T-helper 9 cell (primary cell): ENCODE data around the gene MINAR1.
"Not testable (repeated sequence)": the region's sequence is repeated elsewhere in the genome, so short reads cannot be mapped to it uniquely, and the experiment has no call there.

ENCODE experiments used
- DNase-seq: peaks from one replicate; pipeline ENCODE4 v3.0.0-alpha.2; 2020
- total RNA-seq, 2 donors: gene quantifications; one replicate each; lab custom pipeline; 2026; lab: John Stamatoyannopoulos, UW

Gene MINAR1, protein sequence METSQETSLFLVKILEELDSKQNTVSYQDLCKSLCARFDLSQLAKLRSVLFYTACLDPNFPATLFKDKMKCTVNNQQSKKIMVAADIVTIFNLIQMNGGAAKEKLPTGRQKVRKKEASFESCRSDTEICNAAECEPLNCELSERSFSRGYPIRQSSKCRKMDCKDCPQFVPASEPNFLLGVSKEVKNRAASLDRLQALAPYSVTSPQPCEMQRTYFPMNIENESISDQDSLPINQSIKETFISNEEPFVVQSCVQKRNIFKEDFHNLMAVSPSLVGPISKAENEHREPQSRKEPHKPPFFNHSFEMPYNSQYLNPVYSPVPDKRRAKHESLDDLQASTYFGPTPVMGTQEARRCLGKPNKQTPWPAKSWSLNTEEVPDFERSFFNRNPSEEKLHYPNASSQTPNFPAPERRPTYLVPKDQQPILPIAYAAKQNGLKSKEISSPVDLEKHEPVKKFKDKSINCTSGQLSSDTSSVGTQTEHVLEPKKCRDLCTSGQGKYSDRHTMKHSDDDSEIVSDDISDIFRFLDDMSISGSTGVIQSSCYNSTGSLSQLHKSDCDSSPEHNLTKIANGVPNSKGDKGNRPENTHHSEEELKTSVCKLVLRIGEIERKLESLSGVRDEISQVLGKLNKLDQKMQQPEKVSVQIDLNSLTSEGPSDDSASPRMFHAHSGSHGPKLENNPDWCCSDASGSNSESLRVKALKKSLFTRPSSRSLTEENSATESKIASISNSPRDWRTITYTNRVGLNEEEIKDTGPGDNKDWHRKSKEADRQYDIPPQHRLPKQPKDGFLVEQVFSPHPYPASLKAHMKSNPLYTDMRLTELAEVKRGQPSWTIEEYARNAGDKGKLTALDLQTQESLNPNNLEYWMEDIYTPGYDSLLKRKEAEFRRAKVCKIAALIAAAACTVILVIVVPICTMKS
- total RNA-seq: 0.24 to 2.1 reads per million in 2 donors

DNA sequence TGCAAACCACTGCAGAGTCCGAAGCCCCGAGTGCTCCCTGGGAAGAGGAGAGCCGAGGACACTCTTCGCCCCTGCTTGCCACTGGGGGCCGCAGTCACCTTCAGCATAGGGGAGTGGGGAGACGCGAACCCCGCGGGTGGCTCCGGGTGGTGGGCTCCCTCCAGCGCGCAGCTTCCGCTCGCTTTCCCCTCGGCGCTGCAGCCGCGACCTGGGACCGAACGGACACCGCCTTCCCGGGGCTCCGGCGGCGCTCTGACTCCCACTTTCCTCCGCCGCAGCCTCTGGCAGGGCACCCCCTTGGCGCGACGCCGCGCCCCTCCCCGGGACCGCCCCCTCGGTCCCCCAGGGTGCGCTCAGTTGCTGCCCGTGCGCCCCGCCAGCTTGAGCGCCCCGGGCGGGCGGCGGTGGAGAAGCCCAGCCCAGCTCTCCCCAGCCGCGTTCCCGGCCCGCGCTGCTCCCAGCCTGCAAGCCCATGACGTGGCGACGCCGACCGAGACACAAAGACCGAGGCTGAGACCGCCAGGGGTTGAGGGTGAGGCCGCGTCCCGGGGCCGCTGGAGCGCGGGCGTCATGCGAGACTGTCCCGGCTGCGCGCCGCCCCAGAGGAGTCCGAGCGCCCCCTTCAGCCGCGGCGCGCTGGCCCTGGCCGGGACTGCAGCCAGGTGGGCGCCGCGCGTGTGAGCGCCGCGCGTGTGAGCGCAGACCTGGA is at the start of gene MINAR1:
Gene MINAR1, plus strand, starts transcription at position 701 of the 709 bp plus-strand sequence. CDS start 23,812 bp downstream, outside the sequence.
- no peak for DNase-seq

DNA sequence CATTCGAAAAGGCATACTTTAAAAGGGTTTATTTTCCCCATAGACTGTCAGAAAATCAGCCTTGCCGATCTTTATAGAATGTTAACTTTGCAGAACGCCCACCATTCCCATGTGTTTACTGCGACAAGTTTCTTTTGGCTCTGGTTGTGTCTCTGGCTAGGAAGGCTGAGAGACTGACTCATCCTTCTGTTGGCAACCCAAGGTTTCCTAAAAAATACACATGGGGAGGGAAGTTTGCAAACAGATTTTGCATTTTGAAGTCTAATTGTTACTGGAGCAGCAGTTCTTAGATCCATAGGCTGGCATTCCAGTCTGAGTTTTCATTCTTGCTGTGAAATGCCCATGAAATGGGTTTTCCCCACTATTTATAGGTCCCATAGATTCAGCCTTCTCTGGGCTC is 37.9 kb upstream of the MINAR1 start:
- DNase-seq: no peak

DNA sequence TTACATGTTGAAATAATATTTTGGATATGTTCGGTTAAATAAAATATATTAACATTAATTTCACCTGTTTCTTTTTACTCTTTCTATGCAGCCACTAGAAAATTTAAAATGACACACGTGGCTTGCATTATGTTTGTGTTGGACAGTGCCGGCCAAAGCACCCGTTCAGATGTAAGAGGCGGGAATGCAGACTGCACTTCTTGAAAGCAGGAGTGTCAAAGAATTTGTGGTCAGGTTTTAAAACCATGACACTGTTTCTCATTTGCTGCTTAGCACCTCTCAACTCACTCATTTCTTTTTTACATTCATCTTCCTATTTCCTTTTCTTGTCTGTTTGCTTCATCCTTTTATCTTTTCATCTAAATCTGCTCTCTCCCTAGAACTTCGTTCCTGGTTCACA is 35.3 kb upstream of the MINAR1 start:
- DNase-seq: no peak

DNA sequence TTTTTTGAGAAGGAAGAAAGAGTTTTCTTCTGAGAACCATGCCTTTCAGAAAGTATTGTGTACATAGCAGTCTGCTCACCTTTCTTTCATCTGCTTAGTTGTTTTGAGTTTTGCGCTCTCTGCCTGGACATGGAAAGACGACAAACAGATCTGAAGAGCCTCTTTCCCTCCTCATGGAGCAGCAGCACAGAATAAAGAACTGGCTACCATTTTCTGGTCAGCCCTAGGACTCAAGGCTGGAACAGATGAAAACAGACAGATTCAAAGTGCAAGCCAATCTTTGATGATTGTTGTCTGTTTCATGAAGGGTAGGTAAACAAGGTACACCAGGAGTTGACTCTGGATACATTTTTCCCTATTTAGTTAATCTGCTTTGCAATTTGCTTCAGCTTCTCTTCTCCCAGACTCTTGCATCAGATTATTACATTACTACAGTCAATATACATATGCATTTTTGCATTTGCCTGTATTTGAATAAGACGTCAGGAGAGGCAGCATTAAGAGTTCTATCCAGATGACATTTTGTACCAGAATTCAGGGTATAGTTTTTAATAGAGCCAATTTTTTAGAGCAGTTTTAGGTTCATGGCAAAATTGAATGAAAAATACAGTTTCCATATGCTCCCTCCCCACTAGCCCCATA is 34.7 kb upstream of the MINAR1 start:
- DNase-seq: no peak

DNA sequence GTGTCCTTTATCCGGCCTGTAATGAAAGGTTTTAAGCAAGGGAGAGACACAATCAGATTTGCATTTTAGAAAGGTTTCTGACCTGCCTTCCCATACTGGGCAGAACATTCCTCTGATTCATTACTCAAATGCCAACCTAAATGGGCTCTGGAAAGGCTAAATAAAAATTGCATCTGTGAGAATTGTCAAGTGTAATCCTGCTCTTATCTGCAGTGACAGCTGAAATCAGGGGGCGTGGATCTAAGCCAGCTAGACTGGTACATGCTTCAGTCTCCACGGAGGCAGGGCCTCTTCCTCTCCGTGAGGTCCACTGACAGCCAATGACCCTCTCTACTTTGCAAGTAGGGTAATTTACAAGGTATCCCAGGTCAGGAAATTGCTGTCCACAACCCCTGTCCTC is 32.5 kb upstream of the MINAR1 start:
- no peak for DNase-seq

DNA sequence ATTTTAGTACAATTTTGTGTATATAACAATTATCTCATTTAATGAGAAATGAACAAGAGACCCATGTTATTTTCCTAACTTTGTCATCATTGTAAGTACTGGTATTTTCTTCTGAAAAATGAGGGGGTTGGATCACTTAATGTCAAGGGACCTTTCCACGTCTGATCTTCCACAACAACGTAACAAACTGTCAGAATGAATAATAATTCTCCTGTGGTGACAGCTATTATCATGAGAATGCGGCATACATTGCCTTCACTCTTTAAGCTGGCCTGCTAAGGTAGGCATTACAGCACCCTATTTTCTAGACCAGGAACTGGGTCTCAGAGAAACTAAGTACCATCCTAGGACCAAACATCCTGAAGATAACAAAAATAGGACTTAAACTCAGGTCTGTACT is 31.5 kb upstream of the MINAR1 start:
- no peak for DNase-seq

DNA sequence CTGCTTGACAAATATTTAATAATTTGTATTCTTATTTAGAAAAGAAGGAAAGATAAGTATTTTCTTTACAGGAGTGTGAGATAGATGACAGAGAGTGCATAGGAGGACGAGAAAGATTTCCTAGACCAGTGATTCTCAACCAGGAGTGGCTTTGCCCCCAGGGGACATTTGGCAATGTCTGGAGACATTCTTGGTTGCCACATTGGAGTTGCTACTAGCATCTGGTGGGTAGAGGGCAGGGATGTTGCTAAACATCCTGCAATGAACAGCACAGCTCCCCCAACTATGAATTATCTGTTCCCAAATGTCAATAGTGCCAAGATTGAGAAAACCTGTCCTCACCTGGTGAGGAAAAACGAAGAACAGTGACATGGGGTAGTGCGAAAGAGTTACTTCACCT is 30.8 kb upstream of the MINAR1 start:
- no peak for DNase-seq

DNA sequence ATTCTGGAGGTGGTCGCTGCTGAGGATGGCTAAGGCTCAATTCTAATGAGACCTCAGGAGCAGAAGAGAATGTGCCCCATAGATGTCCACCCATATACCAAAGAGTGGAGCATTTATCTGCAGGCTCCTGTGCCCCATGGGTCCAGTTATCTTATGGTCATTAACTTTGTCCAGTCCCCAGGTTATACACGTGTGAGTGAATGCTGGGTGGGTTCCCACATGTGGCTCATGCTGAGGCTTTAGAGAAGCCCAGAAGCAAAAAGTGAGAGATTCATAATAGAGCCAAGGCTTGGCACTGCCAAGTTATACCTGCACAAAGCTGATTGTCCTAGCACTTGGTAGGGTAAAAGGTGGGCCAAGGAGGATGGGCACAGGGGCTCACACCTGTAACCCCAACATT is 30.0 kb upstream of the MINAR1 start:
- DNase-seq: no peak

DNA sequence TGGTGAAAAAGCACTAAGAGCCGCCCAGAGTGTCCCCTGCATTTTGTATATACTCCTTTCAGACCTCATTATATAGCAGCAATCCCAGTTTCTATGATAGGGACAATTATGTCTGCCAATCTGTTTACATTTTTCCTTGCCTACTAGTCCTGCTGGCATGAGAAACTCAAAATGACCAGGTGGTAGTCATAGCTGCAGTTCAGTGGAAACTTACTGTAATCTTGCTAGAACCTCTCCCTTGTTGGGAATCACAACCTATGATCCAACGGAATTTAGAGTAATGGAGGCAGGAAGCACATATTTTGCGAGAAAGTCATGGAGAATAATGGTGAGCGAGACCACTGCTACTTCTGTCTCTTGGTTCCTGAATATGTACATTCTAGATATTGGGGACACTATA is 28.6 kb upstream of the MINAR1 start:
- no peak for DNase-seq

DNA sequence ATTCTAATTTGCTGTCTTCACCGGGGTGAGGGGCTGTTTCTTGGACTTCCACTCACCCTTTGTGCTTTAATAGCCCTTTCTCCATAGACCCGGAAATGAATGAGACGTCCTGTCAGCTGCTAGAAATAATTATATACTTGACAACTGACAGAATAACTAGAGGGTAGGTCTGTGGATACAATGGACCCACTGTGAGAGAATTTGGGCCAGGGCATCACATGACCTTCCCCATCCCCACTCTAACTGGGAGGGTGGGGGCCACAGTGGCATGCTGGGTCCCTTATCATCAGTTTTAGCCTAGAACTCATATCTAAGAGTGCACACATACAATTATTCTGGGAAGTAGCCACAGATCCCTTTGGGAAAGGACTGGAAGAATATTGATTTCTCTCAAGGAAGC is 25.9 kb upstream of the MINAR1 start:
- DNase-seq: no peak

DNA sequence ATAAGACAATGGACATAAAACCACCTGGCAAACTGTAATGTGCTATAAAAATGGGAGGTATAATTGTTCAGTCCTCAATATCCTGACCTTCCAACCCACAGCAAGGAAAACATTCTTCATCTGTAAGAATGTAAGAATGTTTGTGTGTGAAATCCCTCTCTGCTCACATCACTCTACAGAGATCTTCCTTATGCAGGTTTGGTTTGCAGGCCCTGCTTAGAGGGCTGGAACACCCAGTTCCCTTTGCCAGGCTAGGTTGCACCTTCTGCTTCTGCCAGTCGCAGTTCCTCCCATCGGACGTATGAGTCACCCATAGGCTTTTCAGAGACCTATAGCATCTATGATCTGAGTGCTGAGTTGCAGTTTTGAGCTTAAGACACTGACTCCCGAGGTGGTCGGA is 24.1 kb upstream of the MINAR1 start:
- DNase-seq: no peak

DNA sequence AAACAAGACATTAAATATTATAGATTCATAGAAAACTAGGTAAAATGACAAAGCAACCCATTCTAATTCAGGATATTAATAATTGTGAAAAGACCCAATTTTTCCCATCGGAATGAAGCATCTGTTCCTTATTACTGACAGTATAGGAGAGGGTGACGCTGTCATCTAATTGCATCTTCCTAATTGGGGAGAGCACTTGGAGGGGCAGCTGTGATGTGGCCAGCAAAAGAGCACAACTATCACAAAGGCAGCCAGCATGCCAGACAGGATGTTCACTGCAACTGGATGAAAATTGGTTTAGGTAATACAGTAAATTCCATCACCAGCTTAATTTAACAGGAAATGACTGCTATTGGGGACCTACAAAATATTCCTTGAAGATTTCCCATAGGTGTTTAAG is 21.9 kb upstream of the MINAR1 start:
- no peak for DNase-seq

DNA sequence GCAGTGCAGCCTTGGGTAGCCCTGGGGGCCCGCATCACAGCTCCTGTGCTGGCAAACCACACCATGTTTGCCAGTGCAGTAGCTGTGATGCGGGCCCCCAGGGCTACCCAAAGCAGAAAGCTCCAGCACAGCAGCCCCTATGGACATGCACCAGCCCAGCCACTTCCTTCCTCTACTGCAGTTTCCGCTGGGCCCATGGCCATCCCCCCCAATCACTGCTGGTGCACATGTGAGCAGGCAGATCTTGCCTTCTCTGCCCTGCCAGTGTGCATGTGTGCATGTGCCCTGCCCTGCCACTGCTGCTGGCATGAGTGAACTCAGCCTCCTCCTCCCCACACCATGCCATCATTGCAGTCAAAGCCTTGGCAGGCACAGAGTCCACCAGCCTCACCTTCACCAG is 20.1 kb upstream of the MINAR1 start:
- no peak for DNase-seq

DNA sequence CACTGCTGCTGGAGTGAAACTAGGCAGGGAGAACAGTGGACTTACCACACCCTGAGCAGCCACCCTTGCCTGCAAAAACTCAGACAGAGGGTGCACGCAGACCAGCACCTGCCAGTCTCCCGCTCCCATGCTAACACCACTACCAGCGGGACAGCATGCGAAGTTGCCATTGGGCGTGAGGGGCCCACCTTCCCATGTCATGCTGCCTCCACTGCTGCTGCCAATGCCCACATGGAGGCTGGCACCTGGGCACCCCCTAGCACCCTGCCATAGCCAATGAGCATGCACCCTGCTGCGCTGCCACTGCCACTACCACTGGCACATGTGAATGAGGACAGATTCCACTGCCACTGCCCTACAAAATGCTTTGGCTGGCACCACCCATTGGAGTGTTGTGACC is 19.7 kb upstream of the MINAR1 start:
- no peak for DNase-seq

DNA sequence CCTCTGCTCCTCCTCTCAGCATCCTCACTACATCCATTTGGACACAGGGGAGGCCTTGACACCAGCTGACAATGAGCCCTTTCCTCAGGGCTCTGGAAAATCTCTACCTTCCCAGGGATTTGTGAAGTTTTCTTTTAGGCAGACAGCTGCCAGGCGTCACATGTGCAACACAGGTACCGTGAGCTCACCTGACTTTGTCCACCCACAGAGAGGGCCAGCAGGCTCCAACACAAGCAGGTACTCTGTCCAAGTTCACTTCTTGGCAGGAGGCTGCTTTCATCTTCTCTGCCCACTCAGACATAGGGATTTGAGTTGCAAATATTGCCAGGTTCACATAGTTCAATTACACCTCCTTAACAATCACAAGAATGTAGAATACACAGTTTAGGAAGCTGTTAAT is 15.3 kb upstream of the MINAR1 start:
- DNase-seq: no peak

DNA sequence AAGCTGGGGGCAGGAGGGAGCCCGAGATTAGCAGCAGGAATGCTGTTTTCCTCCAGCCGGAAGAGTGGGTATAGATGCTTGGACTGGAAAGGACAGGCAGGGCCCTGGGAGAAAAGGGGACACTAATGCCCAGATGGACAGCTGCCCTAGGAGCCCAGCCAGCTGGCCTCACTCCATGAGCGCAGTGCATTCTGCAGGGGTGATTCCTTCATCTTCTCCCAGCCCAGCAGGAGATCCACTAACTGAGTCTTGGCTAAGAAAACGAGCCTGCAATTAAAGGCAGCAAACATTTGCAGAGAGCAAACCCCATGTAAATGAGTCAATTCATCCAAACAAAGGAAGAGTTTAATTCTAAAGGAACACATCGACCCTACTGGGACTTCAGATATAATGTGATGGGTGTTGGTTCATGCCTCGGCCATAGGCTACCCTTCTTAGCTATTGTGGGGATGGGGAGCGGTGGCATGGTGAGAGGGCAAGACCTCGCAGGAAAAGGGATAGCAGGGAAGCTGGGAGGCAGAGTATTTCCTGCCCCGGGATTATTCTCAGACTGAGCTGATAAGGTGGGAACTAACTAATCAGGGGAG is 13.3 kb upstream of the MINAR1 start:
- no peak for DNase-seq

DNA sequence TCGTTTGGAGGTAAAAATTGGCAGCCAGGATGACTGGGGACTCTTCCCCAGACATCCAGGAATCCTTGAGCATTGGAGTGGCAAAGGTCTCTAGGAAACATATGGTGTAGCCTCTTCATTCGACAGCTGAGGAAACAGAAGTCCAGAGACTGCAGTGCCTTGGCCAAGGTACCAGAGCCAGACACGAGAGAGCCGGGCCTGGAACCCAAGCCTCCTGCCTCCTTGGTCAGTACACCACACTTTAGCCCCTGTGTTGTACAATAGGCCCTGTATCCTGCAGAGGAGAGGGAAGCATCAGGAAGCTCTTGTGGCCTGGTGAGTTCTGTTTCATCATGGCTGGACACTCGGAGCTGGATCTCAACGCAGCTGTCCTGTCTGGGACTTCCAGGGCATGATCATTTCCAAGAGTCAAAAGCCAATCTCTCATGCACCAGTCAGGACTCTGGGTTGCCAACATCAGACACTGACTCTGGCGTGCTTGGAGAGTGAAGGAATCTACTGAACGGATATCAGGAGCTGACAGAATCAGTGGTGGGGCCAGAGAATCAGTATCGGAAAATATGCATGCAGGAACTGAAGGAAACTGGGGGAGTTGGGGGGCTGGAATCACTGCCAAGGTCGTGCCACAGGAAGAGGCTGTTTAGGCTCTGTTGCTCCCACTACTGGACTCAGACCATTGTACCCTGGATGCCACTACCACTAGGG is 6.4 kb upstream of the MINAR1 start:
- no peak for DNase-seq

DNA sequence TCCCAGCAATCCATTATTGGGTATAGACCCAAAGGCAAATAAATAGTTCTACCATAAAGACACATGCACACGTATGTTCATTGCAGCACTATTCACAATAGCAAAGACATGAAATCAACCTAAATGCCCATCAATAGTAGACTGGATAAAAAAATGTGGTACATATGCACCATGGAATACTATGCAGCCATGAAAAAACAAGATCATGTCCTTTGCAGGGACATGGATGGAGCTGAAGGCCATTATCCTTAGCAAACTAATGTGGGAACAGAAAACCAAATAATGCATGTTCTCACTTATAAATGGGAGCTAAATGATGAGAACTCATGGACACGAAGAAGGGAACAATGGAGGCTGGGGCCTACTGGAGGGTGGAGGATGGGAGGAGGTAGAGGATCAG is 5.2 kb upstream of the MINAR1 start:
- not testable (repeated sequence) for DNase-seq

DNA sequence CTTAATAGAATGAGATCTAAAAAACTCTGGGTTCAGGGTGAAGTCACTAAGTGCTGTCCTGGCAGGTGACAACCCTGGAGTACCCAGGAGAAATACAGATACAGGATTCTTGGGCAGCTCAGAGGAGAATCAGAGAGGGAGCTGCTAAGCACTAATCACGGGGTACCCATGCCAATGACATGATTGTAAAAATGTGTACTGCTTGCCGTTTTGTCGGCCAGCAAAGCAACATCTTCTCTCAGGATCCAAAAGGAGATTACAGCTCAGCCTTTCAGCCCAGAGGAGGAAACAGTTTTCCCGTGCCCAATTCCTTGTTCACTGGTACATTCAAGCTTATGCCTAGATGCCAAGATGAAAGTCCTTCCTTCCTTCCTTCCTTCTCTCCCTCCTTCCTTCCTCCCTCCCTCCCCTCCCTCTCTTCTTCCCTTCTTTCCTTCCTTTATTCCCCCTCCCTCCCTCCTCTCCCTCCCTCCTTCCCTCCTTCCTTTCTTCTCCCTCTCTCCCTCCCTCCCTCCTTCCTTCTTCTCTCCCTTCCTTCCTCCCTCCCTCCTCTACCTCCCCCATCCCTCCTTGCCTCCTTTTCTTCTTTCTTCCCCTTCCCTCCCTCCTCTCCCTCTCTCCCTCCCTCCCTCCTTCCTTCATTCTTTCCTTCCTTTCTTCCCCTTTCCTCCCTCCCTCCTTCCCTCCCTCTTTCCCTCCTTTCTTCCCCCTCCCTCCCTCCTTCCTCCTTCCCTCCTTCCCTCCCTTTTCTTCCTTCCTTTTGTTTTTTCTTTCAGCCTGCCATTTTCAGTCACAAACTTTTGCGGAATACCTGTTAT is 4.1 kb upstream of the MINAR1 start:
- no peak for DNase-seq

DNA sequence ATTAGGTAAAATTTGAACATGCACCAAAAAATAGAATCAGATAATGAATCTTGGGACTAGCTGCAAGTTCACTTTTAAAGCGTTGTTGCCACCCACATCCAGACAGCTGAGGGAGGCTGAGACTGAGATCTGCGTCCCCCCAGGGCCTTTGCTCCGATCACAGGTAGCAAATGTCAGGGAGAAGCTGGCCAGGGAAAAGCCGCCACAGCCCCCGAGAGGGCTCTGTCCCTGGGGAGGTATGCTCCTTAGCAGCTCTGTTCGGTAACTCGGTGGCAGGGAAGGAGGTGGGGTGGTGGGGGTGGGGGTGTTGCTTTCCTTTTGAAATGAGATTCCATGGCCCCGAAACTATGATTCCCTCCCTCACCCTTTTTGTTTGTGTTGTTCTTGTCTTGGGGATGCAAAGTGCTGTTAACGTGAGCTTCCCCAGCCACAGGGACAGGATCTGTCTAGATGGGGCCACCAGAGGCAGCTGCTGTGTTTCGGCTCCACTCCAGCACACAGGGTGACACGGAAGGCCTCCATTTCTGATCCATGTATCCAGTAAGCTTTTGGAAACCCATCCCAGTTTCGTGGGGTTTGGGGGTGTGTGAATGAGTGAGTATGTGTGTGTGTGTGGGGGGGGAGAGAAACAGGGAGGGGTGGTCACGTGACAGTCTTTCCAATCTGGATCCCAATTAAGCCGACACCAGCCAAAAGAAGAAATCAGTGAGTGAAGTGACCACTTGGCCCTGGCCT is 1.1 kb upstream of the MINAR1 start:
- DNase-seq: no peak
